NCI-H748 (cell line): ENCODE measurements around the gene NELL1.

Experiments used
- DNase-seq: peaks from one replicate; lab custom pipeline; 2025; ENCODE audit not compliant: unreplicated experiment; lab: John Stamatoyannopoulos, UW

NELL1 gene

DNA sequence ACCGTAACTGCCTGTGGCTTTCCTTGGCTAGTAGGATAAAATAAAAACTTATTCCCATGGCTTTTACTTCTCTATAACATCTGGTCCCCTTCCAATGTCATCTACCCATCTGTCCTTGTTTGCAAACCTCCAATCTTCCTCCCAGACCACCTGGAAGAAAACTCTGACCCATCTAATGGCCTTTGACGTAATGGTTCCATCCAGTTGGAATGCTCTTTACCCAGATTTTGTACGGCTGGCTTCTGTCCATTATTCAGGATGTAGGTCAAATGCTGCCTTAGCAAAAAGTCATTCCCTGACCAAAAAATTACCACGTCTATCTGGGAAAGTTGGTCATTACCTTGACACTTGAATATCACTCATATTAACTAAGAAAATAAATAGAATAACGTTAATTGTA, 945.6 kb downstream of the NELL1 start:
- DNase-seq: no peak

GRCh38 chr11:21615955-21616371, 946.6 kb downstream of the NELL1 start:
- no peak for DNase-seq

DNA sequence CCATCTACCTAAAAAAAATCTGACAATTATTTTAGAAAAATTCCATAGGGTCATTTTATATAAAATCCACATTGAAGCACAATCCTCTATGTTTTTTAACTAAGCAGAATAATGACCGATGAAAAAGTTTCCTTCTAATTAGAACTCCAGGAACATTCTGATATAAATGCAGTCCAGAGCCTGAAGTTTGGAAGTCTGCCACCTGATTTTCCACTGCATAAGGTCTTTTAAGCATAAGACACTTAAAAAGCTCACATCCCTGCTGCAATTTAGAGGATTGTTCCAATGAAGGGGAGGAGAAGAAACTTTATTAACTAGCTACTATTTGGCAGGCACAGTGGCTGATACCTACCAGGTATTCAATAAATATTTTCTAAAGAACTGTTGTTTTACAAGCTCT, 953.2 kb downstream of the NELL1 start:
- no peak for DNase-seq

- no peak for DNase-seq
Measured at GRCh38 chr11:21622995-21623394, 953.6 kb downstream of the NELL1 start.
